Cardiac muscle cell (in vitro differentiated cells and primary cell): ENCODE measurements around the gene BTAF1. TPM values are rescaled to one million over a fixed set of nuclear protein-coding genes. Genes with fewer than 3 reads are reported as not detected.

Experiments used
- DNase-seq, 2 donors: peaks; one replicate each; pipeline versions ENCODE4 v3.0.0 to v3.0.0-alpha.2; 2010 to 2017; ENCODE audit warnings: low read depth in 1 of 2, low spot score in 1 of 2
- H3K27ac ChIP-seq: fragments of 200-600 bp; sonication (generic); 2 replicates; pipeline ENCODE4 v1.5.1; 2016
- H3K27me3 ChIP-seq: fragments of 200-600 bp; sonication (generic); 2 replicates; pipeline ENCODE4 v1.6.0; 2016; ENCODE audit warnings: control low read depth
- H3K36me3 ChIP-seq: fragments of 200-600 bp; sonication (generic); 2 replicates; pipeline ENCODE4 v1.5.1; 2016; ENCODE audit warnings: control low read depth
- H3K4me1 ChIP-seq: fragments of 200-600 bp; sonication (generic); 2 replicates; pipeline ENCODE4 v1.8.1; 2017; ENCODE audit warnings: low read depth, mild to moderate bottlenecking, mixed run types
- H3K4me3 ChIP-seq: fragments of 200-600 bp; sonication (generic); 2 replicates; pipeline ENCODE4 v1.5.1; 2016; ENCODE audit warnings: mild to moderate bottlenecking
- H3K9me3 ChIP-seq: fragments of 200-600 bp; sonication (generic); 2 replicates; pipeline ENCODE4 v1.5.1; 2017; ENCODE audit warnings: low read depth, mild to moderate bottlenecking, control low read depth
- polyA plus RNA-seq: library from polyadenylated mRNA; unstranded; fragments of >200 nt; fragmentation: Nextera tagmentation; extraction: Ambion mirVana; gene quantifications from 2 replicates; pipeline ENCODE4 v1.2.1, GENCODE V29; 2016
- total RNA-seq: library from RNA; depleted of rRNA; stranded (reverse); fragments of >200 nt; gene quantifications from 2 replicates; pipeline ENCODE4 v1.2.3, GENCODE V29; 2016
- TF ChIP-seq, protein P1 (sequence below): IDR thresholded peaks from 2 replicates; pipeline ENCODE4 v1.5.1; 2012; ENCODE audit warnings: low read depth, mild to moderate bottlenecking, low read length

The BTAF1 gene
- total and polyA plus RNA-seq, 2 experiments from 2014 or later = 35.1 to 121 TPM

GRCh38 chr10:91941426-91941825 is 17.9 kb downstream of the BTAF1 start:
- no peak for DNase-seq
- Histone ChIP-seq H3K27ac (no peak overlapping the region), H3K4me3 (no peak overlapping the region), H3K36me3 (peaks cover 71% of the 10 kb centered on the region), H3K9me3 (no peaks in the 10 kb centered on the region), H3K4me1 (no peaks in the 10 kb centered on the region), H3K27me3 (no peaks in the 10 kb centered on the region)
- TF ChIP-seq, protein P1, sequence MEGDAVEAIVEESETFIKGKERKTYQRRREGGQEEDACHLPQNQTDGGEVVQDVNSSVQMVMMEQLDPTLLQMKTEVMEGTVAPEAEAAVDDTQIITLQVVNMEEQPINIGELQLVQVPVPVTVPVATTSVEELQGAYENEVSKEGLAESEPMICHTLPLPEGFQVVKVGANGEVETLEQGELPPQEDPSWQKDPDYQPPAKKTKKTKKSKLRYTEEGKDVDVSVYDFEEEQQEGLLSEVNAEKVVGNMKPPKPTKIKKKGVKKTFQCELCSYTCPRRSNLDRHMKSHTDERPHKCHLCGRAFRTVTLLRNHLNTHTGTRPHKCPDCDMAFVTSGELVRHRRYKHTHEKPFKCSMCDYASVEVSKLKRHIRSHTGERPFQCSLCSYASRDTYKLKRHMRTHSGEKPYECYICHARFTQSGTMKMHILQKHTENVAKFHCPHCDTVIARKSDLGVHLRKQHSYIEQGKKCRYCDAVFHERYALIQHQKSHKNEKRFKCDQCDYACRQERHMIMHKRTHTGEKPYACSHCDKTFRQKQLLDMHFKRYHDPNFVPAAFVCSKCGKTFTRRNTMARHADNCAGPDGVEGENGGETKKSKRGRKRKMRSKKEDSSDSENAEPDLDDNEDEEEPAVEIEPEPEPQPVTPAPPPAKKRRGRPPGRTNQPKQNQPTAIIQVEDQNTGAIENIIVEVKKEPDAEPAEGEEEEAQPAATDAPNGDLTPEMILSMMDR = no peak

DNA sequence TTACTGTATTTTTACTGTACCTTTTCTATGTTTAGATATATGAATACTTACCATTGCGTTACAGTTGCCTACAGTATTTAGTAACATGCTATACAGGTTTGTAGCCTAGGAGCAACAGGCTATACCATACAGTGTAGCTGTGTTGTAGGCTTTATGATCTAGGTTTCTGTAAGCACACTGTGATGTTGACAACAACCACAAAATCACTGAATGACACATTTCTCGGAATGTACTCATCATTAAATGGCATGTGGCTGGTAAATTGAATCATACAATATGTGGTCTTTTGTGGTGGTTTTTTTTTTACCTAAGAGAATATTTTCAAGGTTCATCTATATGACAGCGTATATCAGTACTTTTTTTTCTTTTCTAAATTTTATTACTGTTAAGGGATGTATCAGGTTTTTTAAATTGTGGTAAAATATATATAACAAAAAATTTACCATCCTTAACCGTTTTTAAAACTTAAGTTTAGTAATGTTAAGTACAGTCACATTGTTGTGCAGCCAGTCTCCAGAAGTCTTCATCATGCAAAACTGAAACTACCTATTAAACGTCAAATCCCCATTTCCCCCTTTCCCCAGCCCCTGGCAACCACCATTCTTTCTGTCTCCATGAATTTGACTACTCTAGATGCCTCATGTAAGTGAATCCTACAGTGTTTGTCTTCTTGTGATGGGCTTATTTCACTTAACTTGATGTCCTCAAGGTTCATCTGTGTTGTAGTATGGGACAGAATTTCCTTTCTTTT is 21.5 kb downstream of the BTAF1 start:
- Histone ChIP-seq H3K4me3 (no peak overlapping the region), H3K36me3 (peaks cover 47% of the 10 kb centered on the region), H3K4me1 (no peaks in the 10 kb centered on the region), H3K9me3 (no peaks in the 10 kb centered on the region), H3K27me3 (no peaks in the 10 kb centered on the region), H3K27ac (no peak overlapping the region)
- TF ChIP-seq, protein P1 = no peak
- peak in 1 of 2 donors; percentile 6 for DNase-seq

GRCh38 chr10:91953600-91954160 is 30.1 kb downstream of the BTAF1 start:
- H3K9me3 ChIP-seq = no peaks in the 10 kb centered on the region
- peaks cover 65% of the 10 kb centered on the region for H3K36me3 ChIP-seq
- DNase-seq = peak in 1 of 2 donors; percentile 63
- H3K27me3 ChIP-seq = no peaks in the 10 kb centered on the region
- no peak overlapping the region for H3K27ac ChIP-seq
- H3K4me1 ChIP-seq = no peaks in the 10 kb centered on the region
- TF ChIP-seq, protein P1 = no peak
- no peak overlapping the region for H3K4me3 ChIP-seq

GRCh38 chr10:91955114-91955513 is 31.5 kb downstream of the BTAF1 start:
- TF ChIP-seq, protein P1 = no peak
- H3K36me3 ChIP-seq = peaks cover 78% of the 10 kb centered on the region
- no peaks in the 10 kb centered on the region for H3K4me1 ChIP-seq
- no peaks in the 10 kb centered on the region for H3K27me3 ChIP-seq
- no peak overlapping the region for H3K4me3 ChIP-seq
- no peak for DNase-seq
- no peak overlapping the region for H3K27ac ChIP-seq
- no peaks in the 10 kb centered on the region for H3K9me3 ChIP-seq

GRCh38 chr10:91957091-91957490 is 33.5 kb downstream of the BTAF1 start:
- no peak for DNase-seq
- H3K36me3 ChIP-seq = peaks cover 78% of the 10 kb centered on the region
- H3K27me3 ChIP-seq = no peaks in the 10 kb centered on the region
- H3K27ac ChIP-seq = no peak overlapping the region
- no peaks in the 10 kb centered on the region for H3K9me3 ChIP-seq
- TF ChIP-seq, protein P1 = no peak
- no peaks in the 10 kb centered on the region for H3K4me1 ChIP-seq
- H3K4me3 ChIP-seq = no peak overlapping the region
